GM19023 (cell line): ENCODE results near the gene KIFBP.
"Not testable (repeated sequence)": the region's sequence is repeated elsewhere in the genome, so short reads cannot be mapped to it uniquely, and the experiment has no call there.

Source experiments
- ATAC-seq: cut with Tn5 transposase; IDR thresholded peaks from one replicate; pipeline ENCODE4 v1.9.1; 2021; ENCODE audit warnings: mild to moderate bottlenecking, moderate library complexity; ENCODE audit not compliant: unreplicated experiment

KIFBP gene, protein sequence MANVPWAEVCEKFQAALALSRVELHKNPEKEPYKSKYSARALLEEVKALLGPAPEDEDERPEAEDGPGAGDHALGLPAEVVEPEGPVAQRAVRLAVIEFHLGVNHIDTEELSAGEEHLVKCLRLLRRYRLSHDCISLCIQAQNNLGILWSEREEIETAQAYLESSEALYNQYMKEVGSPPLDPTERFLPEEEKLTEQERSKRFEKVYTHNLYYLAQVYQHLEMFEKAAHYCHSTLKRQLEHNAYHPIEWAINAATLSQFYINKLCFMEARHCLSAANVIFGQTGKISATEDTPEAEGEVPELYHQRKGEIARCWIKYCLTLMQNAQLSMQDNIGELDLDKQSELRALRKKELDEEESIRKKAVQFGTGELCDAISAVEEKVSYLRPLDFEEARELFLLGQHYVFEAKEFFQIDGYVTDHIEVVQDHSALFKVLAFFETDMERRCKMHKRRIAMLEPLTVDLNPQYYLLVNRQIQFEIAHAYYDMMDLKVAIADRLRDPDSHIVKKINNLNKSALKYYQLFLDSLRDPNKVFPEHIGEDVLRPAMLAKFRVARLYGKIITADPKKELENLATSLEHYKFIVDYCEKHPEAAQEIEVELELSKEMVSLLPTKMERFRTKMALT

GRCh38 chr10:68988530-68989316 is at the start of gene KIFBP:
Gene KIFBP, plus strand, starts transcription at chr10:68988803. Its CDS starts 30 bp downstream, at chr10:68988833.
- peak; percentile 76 for ATAC-seq

- ATAC-seq: no peak
These were observed 49.7 kb upstream of the KIFBP start for GRCh38 chr10:68938884-68939283.

GRCh38 chr10:68940917-68941316 is 47.7 kb upstream of the KIFBP start:
- ATAC-seq: not testable (repeated sequence)

- no peak for ATAC-seq
These were observed 38.0 kb upstream of the KIFBP start for GRCh38 chr10:68950598-68950997.

GRCh38 chr10:68954904-68955303 is 33.7 kb upstream of the KIFBP start:
- ATAC-seq: no peak

DNA sequence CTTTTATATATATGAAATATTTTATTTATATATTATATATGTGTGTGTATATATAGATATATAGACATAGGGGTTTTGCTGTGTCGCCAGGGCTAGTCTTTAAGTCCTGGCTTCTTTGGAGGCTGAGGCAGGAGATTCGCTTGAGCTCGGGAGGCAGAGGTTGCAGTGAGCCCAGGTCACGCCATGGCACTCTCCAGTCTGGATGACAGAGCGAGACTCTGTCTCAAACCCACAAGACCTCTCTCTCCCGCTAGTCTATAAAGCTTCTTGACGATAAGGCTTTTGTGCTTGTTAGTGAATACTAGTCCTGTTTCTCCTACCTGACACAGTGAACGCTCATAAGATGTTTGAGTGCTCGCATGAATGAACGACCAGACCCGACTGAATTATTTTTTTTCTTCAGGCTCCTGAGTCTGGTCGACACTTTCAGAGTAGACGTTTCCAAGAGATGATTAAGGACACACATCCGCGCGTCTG is 33.2 kb upstream of the KIFBP start:
- peak; percentile 2 for ATAC-seq

GRCh38 chr10:68955832-68956532 is 32.6 kb upstream of the KIFBP start, which contains the start of gene DDX21:
Gene DDX21, plus strand, starts transcription at chr10:68956170. Its CDS starts 56 bp downstream, at chr10:68956226.
- ATAC-seq: peak; percentile 88

DNA sequence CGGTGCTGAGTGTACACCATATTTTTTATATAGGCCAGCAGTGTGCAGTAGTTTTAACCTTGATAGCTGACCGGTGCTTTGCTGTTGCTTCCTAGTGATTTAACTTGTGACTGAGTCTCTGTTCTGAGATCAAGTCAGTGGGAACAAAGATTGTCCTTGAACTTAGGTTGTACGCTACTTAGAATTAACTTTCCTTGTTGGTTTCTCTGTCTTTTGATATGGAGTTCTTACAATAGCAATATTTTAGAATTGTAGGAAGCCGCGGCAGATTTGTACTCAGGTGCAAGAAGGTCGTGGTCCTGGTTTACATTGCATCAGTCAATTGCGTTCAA is 31.4 kb upstream of the KIFBP start:
- no peak for ATAC-seq

- ATAC-seq: no peak
These were observed 30.9 kb upstream of the KIFBP start for GRCh38 chr10:68957654-68958053.

GRCh38 chr10:68959695-68960527 is 28.7 kb upstream of the KIFBP start:
- ATAC-seq: no peak

DNA sequence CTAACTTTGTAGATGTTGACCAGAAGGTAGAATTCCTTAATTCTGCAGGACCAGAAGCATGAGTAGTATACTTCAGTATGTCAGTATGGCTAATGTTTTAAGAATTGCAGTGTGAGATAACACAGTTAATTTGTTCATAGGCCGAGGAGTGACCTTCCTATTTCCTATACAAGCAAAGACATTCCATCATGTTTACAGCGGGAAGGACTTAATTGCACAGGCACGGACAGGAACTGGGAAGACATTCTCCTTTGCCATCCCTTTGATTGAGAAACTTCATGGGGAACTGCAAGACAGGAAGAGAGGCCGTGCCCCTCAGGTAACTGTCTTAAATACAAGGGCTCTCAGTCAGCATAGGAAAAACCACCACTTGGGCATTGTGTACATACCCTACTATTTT is 25.5 kb upstream of the KIFBP start:
- ATAC-seq: no peak

DNA sequence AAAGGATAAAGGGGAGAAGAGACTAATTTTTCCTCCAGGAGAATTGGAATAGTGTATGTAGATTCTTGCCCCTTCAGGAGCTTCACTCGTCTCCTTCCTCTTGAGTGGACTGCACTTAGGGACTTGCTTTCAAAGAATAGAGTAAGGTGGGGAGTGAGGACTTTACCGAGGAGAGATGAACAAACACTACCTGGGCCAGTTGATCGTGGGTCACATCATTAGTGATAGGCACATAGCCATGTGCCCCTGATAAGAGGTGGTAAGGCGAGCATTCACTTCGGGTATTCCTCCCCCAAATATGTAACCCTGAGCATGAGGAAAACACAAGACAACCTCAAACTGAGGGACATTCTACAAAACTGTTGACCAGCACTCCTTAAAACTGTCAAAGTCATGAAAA is 14.6 kb upstream of the KIFBP start:
- no peak for ATAC-seq

DNA sequence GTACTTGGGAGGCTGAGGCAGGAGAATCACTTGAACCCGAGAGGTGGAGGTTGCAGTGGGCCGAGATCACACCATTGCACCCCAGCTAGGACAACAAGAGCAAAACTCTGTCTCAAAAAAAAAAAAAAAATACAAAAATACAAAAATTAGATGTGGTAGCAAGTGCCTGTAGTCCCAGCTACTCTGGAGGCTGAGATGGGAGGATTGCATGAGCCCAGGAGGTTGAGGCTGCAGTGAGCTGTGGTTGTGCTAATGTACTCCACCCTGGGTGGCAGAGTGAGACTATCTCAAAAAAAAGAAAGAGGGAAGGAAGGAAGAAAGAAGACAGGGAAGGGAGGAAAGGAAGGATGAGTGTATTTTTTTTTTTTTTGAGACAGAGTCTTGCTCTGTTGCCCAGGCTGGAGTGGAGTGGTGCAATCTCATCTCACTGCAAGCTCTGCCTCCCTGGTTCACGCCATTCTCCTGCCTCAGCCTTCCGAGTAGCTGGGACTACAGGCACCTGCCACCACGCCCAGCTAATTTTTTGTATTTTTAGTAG is 12.6 kb upstream of the KIFBP start:
- not testable (repeated sequence) for ATAC-seq

DNA sequence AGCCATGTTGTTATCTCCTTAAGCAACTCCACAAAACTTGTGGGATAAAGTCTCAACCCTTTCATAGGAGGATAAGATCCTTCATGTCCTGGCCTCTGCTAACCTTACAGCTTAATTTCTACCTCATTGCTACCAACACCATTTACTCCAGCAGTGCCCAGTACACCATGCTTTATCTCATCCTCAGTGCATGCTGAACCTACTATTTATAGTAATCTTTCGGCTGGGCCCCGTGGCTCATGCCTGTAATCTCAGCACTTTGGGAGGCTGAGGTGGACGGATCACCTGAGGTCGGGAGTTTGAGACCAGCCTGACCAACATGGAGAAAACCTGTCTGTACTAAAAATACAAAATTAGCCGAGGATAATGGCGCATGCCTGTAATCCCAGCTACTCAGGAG is 8.9 kb upstream of the KIFBP start:
- not testable (repeated sequence) for ATAC-seq

DNA sequence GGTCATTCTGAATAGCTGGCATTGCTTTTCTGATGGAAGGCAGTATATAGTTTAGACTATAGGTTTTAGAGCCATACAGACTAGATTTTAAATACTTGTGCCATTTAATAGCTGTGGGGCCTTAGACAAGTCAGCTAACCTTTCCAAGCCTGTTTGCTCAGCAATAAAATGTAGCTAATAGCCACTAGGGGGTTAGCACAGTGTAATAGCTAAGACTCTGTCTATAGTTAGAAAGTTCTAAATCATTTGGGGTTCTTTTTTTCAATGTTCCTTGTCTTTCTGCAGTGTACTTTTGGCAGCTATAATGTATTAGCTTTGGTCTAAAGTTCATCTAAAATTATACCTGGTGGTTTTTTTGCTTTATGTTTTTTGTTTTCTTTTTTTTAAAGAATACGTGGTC is 7.5 kb upstream of the KIFBP start:
- ATAC-seq: no peak

DNA sequence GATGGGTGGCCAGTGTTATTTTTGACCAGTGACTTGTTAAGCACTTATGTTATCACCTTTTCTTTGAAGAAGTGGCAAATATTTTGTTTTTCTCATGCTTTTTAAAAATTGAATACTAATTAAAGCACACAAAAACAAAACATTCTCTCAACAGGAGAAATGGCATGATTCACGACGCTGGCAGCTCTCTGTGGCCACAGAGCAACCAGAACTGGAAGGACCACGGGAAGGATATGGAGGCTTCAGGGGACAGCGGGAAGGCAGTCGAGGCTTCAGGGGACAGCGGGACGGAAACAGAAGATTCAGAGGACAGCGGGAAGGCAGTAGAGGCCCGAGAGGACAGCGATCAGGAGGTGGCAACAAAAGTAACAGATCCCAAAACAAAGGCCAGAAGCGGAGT is 6.2 kb upstream of the KIFBP start:
- ATAC-seq: no peak

- ATAC-seq: no peak
These were observed 992 bp upstream of the KIFBP start for GRCh38 chr10:68987611-68988010.

- ATAC-seq: no peak
These were observed 851 bp downstream of the KIFBP start for GRCh38 chr10:68989317-68989990.
